Limb (tissue), 2 donors: ENCODE measurements around the gene EFCAB10.

Experiments
- DNase-seq, 2 donors: peaks; one replicate each; pipeline ENCODE4 v3.0.0-alpha.2; 2016; ENCODE audit errors: extremely low spot score in 2 of 2

EFCAB10 gene, protein sequence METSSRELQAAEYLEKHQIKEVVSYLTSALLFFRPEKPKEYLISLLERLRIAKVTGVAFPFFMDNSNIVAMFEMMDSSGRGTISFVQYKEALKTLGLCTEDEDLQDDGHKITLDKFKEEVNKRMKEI

DNA sequence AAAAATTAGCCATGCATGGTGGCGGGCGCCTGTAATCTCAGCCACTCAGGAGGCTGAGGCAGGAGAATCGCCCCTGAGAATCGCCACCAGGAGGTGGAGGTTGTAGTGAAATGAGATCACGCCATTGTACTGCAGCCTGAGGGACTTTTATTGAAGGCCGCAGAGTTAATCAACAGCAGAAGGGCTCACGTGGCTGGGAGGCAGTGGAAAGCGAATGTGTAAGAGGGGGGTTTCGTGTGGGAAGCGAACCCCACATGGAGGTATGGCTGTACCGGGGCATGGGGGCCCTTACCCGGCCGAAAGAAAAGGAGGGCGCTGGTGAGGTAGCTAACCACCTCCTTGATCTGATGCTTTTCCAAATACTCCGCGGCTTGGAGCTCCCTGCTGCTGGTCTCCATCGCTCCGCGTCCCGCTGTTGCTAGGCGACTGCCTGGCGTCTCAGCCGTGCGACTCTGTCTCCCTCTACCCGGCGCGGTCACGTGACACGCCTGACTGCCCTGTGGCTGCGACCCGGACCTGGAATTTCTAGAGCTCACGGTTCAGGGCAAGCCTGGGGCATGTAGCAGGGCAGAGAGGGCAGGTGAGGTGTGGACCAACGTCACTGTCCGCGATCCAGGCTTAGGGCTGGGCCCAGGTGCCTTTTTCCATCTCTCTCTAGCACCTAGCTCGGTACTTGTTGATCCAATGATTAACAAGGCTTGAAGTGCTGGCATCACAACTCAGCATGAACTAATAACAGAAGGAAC is at the start of gene EFCAB10:
TSS of gene EFCAB10 (minus strand) at position 428 of the 746 bp plus-strand sequence. CDS start at position 398, 30 bp downstream.
- DNase-seq: peak; percentile 15 to 83

DNA sequence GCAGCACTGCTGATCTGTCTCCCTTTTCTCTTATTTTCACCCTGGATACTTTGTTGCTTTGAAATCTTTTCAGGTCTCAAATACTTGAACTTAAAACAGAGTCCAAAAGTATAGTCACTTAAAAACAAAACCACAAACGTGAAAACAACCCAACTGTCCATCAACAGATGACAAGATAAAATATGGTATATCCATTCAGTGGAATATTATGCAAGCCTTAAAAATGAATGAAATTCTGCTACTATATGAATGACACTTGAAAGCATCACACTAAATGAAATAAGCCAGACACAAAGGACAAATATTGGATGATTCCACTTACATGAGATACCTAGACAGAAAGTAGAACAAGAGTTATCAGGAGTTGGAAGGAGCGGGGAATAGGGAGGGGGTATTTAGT is 44.7 kb upstream of the EFCAB10 start:
- DNase-seq: no peak

DNA sequence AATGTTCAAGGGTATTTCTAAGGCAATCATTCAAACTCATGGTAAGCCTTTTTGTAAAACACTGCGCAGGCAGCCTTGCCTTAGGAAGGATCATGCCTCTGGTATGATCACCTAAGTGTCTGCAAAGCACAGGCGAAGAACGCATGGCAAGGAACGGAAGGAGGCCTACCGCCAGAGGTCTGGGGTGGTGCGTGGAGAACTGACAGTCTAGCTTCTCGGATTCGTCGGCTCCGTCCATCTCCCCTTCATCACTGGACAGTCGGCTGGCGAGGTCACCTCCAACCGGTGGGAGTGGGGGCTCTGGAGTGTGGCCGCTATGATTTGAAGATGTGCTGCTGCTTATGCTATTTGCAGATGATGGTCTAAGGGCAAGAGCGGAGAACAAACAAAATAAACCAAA is 42.6 kb upstream of the EFCAB10 start:
- no peak for DNase-seq

DNA sequence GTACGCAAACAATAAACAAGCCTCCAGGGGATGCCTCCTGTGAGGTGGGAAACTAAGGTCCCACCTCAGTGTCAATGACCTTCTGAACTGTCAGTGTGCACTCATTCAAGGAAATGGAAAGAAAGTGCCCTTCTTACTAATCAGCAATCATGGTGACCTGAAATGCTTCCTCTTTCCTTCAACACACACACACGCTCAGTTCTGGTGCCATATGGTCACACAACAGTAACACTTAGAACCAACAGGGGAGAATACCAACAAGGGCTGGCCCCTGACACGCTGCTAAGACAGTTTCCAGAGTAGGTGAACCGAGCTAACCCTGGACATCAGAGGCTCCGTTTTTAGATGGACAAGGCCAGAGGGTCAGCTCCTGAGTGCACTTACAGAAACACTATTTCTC is 42.1 kb upstream of the EFCAB10 start:
- no peak for DNase-seq

DNA sequence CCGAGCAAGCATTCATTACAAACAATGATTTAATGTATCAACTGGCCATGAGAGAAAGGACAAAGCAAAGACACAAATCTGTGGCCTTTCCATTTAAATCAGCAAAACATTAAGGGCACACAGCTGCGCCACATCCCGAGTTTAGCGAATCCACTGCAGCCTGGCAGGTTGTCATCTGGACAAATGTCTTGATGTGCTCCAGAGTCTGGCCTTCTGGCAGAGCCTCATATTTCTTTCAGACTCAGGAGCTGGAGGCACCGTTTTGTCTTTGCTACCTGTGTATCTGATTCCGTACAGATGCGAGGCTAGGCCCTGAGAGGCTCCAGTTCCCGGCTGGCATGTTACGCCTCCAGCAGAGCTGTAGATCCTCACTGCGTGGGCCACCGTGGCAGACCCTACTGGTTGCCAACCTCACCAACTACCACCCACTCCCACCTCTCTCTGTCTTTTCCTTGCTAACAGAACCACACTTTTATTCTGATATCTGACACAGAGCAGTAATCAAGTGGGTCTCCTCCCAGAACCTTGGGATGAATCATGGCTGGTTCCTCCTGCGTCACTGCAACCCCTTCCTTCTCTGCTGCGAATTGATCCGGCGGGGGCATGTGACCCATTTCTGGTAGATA is 40.9 kb upstream of the EFCAB10 start:
- no peak for DNase-seq

DNA sequence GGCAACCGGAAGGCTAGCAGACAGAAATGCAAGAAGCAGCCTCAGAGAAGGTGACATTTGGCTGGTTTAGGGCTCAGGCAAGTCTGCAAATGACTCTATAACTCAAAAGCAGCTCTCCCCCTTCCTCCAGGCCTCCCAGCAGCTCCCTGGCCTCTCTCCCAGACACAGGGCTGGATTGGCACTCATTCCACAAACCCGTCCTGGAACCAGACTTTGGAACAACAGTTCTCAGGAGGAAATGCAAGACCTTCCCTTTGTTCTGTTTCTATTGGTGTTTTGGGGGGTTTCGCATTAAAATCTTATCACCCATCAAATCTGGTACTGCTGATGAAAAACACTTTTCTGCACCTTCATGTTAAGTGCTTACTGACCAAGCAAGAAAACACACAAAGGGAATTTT is 40.3 kb upstream of the EFCAB10 start:
- DNase-seq: peak; percentile 60 to 74

DNA sequence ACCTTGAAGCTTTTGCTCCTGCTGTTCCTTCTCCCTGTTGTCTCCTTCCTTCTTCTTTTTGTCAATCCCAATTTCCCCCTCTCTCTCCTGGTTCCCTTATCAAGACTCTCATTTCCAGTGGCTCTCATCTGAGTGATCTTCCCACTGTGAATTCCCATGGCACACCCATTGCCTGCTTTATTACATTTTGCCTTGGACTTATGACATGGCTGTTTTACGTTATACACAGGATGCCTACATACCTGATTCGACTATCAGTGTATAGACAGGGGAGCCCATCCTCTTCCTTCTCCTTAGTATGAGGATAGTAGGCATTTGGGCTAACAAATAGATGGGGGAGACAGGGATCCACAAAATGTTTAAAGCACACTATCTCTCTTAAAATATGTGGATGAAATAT is 39.9 kb upstream of the EFCAB10 start:
- DNase-seq: no peak

DNA sequence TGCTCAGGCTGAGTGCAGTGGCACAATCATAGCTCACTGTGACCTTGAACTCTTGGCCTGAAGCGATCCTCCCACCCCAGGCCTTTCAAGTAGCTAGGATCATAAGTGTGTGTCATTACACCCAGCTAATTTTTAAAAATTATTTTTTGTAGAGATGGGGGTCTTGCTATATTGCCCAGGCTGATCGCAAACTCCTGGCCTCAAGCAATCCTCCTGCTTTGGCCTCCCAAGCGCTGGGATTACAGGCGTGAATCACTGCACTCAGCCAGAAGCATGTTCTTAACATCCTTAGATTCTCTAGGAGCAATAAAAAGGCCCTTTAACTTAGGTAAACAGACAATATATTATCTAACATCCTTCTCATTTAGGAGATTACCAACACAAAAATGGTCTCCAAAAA is 38.3 kb upstream of the EFCAB10 start:
- DNase-seq: no peak

DNA sequence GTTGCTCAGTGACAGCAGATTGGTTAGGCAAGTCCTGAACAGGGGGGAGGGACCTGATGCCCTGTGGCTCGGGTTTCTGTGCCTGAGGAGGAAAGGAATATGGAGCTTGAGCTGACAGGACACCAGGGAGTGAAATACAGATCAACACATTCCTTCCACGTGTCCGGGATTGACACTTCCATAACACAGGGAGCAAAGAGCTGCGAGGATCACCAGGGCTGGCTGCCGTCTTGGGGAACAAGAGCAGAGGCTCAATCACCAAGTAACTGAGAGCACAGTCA is 36.7 kb upstream of the EFCAB10 start:
- no peak for DNase-seq

DNA sequence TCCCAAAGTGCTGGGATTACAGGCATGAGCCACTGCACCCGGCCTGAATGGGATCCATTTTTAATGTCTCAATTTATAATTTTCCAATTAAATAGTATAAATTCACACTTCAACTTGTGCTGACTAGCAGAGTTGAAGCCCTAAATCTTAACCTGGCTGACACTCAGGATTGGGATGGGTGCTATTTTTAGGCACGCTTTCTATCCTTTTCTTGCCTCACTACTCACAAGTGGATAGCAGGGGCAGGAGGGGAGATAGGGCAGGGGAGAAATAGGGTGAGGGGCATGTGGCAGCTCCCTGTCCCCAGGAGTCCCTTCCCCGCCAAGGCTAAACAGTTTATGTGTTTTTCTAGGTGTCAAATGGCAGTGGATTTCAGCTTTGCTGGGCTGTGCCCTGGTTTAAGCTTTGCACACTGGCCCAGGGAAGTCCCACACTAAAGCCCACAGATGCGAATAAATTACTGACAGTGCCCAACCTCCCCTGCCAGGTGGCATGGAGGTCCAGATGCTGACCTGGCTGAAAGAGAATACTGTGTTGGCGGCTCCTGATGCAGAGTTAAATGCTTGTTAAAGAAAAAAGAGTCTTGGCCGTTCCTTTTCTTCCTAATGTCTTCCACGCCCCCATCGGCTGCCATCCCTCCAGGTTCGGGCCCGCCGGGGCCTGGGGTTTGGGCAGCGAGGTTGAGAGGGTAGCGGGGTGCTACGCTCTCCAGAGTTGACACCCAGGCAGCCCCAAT is 36.2 kb upstream of the EFCAB10 start:
- no peak for DNase-seq

DNA sequence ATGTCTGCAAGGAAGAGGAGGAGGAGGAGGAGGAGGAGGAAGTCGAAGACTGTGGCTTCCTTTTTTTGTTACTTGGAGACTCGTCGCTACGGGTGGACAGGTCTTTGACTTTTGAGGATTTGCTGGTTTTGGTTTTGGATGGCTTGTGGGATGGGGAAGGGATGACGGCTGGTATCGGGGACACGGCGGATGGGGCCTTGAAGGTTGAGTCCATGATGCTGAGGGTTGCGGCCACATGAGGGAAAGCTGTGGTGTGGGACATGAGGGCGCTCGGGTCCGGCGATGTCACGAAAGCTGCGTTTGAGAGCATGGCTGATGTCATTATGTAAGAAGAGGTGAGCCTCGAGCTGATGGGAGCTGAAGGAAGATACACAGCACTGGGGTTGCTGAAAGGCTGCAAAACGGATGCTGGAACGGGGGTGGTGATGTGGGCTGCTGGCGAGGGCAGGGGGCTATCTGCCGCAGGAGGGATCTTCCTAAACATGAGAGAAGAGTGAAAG is 33.1 kb upstream of the EFCAB10 start:
- no peak for DNase-seq

DNA sequence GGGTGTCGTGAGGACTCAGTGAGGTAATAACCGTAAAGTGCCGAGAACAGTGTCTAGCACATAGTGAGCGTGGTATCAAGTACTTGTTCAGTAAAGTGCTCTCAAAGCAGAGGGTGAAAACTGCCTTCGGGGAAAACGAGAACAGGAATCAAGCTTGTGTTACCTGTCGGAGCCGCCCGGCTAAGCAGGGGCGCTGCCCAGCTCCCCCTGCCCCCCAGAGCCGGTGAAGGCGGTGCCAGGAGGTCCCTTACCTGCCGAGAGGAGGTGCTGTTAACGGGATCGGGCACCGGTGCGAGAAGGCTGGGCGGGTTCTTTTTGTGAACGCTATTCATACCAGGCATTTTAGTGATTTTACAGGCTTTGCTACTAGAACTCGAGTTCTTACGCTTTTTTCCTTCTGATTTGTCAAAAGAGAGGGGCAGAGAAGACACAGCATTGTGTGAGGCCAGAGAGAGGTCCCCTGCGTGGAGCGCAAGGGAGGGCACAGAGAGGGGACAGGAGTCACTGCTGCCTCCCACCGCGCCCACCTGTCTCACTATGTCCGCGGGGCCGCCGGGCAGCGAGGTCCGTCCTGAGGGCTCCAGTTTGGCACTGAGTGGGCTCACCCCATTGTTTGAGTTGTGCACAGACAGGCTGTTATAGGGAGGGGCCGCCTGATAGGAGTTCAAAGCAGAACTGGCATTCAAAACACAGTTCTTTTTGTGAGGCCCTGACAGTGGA is 32.5 kb upstream of the EFCAB10 start:
- DNase-seq: no peak

DNA sequence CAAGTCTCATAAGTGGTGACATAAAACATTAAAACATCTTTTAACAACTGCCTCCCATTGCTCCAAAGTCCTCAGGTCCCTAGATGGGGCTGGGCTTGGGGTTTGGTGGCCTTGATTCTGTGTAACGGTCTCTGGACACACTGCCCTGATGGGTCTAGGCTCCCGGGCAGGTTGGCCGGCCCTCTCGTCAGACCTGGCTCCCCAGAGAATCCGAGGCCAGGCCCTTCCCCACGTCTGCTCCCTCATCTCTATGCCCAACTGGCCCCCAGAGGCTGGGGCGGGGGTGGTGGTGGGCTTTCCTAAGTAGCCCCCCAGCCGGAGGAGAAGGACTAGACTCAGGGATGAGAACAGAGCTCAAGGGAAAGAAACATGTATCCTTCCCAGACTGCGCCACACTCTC is 31.5 kb upstream of the EFCAB10 start:
- no peak for DNase-seq

DNA sequence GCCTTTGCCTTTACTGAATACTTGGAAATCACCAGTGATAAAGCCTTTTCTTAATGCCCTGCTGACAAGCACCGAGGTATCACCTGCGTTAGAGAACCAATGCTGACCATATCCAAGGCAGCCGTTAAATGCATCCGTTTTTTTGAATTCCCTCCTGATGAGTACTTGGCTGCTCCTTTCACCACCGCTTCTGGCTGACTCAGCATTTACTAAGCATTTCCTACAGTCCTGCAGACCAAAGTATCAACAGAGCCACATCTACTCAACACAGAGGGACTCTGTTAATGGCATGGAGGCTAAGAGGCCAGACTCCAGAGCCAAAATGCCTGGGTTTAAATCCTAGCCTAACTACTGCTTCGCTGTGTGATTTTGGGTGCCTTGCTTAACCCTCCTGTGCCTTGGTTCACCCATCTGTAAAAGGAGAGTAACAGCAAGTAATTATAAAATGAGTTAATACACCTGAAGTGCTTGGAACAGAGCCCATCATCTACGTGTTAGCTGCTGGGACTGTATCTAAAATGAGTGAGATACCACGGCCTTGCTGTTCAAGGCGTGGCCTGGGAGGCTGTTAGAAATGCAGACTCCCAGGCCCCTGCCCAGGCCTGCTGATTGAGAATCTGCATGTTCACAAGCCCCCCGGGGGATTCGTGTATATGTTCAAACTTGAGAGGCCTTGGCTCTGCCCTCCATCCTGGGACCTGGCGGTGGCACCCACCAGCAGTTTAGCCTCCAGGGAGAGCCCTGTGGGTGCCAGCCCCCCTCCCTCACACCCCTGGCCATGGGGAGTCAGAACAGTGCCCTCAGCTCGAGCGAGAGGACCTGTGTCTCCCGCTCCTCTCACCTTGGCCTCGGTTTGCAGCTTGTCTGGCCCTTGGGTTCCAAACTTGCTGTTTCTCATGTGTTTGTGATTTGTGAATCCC is 30.8 kb upstream of the EFCAB10 start:
- no peak for DNase-seq

DNA sequence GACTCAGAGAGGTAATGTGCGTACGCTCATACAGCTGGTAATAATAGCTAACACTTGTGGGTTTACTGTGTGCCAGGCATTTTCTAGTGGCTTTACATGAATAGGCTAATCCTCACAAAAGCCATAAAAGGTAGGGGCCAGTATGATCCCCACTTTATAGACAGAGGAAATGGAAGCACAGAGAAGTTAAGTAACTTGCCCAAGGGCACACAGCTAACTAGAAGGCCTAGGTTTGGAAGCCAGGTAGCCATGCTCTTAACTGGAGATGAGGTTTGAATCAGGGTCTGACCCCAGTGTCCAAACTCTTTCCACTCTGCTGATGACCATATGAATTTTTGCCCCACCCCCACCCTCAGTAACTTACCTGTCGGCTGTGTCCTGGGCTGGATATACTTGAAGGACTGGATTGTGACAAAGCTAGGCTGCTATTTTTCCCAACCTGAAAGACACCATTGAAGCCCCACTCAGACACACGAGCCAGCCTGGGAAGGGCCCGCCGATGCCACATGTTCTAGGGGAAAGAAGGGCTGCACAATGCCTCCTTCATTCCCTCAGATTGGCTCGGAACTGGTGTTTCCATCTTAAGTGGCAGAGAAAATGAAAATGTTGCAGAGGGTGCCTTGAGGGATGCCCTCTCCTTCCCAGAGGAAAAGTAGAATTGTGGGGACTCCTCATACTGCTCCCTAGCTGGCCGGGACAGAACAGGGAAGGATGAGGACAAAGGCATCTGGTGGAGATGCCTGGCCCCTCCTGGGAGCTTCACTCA is 29.1 kb upstream of the EFCAB10 start:
- DNase-seq: no peak

DNA sequence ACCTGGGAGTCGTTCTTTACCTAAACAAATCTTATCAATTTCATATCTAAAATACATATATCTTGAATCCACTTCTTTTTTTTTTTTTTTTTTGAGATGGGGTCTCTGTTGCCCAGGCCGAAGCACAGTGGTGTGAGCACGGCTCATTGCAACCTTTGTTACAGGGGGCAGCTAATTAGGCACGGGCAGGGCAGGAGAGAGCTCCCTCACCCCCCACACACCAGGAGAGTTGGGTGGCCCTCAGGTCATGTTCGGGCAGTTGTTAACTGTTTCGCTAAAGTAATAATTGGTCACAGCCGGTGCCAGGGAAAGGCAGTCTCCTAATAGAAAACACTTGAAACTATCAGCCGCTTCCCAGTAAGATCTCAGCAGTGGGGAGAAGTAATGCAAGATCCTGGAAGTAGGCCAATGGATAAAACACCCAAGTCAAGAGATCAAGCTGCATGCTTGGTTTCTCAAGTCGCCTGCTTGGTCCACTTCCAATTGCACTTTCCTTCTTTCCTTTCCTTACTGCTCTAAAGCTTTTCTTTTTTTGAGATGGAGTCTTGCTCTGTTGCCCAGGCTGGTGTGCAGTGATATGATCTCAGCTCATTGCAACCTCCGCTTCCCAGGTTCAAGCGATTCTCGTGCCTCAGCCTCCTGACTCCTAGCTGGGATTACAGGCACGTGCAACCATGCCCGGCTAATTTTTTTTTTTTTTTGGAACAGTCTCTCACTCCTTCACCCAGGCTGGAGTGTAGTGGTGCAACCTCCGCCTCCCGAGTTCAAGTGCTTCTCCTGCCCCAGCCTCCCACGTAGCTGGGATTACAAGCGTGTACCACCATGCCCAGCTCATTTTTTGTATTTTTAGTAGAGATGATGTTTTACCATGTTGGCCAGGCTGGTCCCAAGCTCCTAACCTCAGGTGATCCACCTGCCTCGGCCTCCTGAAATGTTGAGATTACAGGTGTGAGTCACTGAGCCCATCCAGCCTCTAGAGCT is 21.3 kb upstream of the EFCAB10 start:
- no peak for DNase-seq

DNA sequence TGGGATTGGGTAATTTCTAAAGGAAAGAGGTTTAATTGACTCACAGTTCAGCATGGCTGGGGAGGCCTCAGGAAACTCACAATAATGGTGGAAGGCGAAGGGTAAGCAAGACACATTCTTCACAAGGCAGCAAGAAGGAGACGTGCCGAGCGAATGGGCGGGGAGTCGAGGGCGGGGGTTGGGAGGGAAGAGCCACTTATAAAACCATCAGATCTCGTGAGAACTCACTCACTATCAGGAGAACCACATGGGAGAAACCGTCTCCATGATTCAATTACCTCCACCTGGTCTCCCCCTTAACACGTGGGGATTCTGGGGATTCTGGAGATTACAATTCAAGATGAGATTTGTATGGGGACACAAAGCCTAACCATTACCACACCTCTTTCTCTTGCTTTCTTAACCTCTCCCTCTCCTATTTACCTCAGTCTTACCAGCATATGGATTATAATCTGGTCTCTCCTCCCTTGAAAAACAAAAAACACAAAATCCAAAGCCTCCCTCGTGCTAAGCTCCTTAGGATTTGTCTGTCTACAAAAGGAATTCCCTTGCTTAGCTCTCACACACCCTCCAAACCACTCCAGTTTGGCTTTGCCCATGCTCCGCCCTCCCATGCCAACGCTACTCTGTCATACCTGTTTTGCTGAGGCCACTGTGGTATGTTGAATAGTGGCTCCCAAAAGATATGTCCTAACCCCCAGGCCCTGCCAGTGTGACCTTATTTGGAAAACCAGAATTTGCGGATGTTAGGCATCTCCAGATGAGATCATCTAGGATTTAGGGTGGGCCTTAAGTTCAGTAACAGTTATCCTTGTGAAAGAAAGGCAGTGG is 19.6 kb upstream of the EFCAB10 start:
- no peak for DNase-seq

DNA sequence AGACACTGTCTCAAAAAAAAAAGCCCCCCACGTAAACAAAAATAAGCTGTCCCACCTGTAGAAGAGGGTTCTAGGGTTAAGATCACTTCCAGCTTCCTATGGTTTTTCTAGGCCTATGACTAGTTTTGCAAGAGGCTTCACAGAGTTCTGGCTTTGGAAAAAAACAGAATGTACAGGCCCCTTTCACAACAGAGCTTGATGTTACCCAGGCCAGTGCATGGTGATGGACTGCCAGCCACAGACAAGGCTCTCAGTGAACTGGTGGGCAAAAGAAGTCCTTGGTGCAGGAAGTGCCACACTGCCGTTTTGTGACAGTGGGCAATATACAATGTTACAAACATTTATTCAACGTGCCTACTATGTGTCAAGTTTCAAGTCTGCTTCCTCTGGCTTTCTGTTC is 18.3 kb upstream of the EFCAB10 start:
- DNase-seq: no peak
